SU-DHL-6 (cell line): ENCODE data around the gene NFYA.

Source experiments
- CTCF ChIP-seq: fragments of 200-600 bp; sonication (generic); IDR thresholded peaks from one replicate; pipeline ENCODE4 v1.5.1; 2017; ENCODE audit warnings: antibody characterized with exemption, mild to moderate bottlenecking, low read length, moderate library complexity; ENCODE audit not compliant: insufficient read depth, poor library complexity, severe bottlenecking
- EZH2phosphoT487 ChIP-seq: fragments of 200-600 bp; sonication (generic), shearing (Covaris generic); conservative IDR thresholded peaks from 2 replicates; pipeline ENCODE4 v1.6.1; 2018; ENCODE audit warnings: mild to moderate bottlenecking, antibody characterized with exemption, low read length, moderate library complexity, mixed read lengths

- TF ChIP-seq CTCF (peak; percentile 32), EZH2phosphoT487 (no peak)
Measured at GRCh38 chr6:41073203-41073967, 611 bp downstream of the NFYA start.
